ENCODE data around the gene ARFRP1.
A peak's percentile ranks its signal among the peaks of the same experiment; 100 is the strongest.
"Not testable (repeated sequence)": the region's sequence is repeated elsewhere in the genome, so short reads cannot be mapped to it uniquely, and the experiment has no call there.

Gene ARFRP1

GRCh38 chr20:63655249-63655648, 52.5 kb downstream of the ARFRP1 start:
- DNase-seq (ENCODE audit: low spot score): no peak

GRCh38 chr20:63653974-63654668, 53.7 kb downstream of the ARFRP1 start:
- DNase-seq (ENCODE audit: low spot score): no peak

- DNase-seq (ENCODE audit: low spot score): peak; percentile 54
These were observed 54.5 kb downstream of the ARFRP1 start, which contains the start of gene STMN3 for GRCh38 chr20:63653041-63653973. TSS of gene STMN3 (minus strand) at chr20:63653424. CDS start at chr20:63653345, 79 bp downstream.

- DNase-seq (ENCODE audit: low spot score): no peak
These were observed 55.4 kb downstream of the ARFRP1 start for GRCh38 chr20:63652192-63652980.

- DNase-seq (ENCODE audit: low spot score): no peak
These were observed 55.9 kb downstream of the ARFRP1 start for GRCh38 chr20:63651942-63652191.

GRCh38 chr20:63650486-63650885, 57.3 kb downstream of the ARFRP1 start:
- not testable (repeated sequence) for DNase-seq (ENCODE audit: low spot score)

- no peak for DNase-seq (ENCODE audit: low spot score)
These were observed 58.7 kb downstream of the ARFRP1 start for GRCh38 chr20:63648895-63649589.
